Fibroblast of lung (primary cell): Measurements from ENCODE around the gene MAP3K2.

Experiments used
- CTCF ChIP-seq, 2 donors: IDR thresholded peaks in 1 of 2; conservative IDR thresholded peaks in 1 of 2; 1 replicate in 1 of 2; 2 replicates in 1 of 2; pipeline ENCODE4 v1.5.1; 2011 to 2012; ENCODE audit warnings: low read length in 2 of 2, control low read depth in 1 of 2, inconsistent platforms in 1 of 2, low read depth in 1 of 2, mild to moderate bottlenecking in 1 of 2
- EZH2 ChIP-seq: IDR thresholded peaks from 2 replicates; pipeline ENCODE4 v1.5.1; 2012; ENCODE audit warnings: low read length, control low read depth, mild to moderate bottlenecking; ENCODE audit errors: missing control alignments

DNA sequence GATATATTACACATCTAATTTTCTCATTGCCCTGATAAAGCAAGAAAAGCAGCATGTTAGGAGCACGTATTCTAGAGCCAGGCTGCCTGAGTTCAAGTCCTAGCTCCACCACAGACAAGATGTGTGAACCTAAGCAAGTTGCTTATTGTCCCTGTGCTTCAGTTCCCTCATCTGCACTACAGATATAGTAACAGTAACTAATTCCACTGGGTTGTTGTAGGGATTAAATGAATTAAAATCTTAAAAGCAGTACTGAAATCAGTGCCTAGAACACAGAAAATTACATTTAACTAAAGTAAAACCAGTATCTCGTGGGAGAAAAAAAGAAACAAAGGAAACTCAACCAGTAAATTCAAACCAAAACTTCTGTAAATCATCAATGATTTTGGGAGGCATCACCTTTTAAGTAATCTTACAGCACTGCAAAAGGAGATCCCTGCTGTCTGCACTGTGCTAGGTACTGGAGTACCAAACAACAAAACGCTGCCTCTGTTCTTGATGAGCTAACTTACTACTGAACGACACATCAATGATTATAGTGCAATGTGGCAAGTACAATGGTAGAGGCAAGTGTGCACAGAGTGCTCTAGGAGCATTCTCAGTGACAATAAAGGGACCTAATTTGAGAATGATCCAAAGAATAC, 7.9 kb downstream of the MAP3K2 start:
- no peak for TF ChIP-seq CTCF (conservative IDR thresholded peaks at IDR 0.05 in 1 of 2, IDR thresholded peaks at IDR 0.05 in 1 of 2; ENCODE audit: low read depth in 1 of 2, low read length in 2 of 2)
- TF ChIP-seq EZH2 = no peak
